NCI-H2227 (cell line): ENCODE results near the gene TMEM238L.
"Not testable (repeated sequence)": the region's sequence is repeated elsewhere in the genome, so short reads cannot be mapped to it uniquely, and the experiment has no call there.

ENCODE experiments used
- DNase-seq: peaks from one replicate; lab custom pipeline; 2025; ENCODE audit not compliant: unreplicated experiment; lab: John Stamatoyannopoulos, UW

TMEM238L gene

GRCh38 chr17:10803830-10804475 is at the start of gene TMEM238L:
Gene TMEM238L, minus strand, starts transcription at chr17:10804099. Its CDS starts 136 bp downstream, at chr17:10803963.
- DNase-seq = no peak

DNA sequence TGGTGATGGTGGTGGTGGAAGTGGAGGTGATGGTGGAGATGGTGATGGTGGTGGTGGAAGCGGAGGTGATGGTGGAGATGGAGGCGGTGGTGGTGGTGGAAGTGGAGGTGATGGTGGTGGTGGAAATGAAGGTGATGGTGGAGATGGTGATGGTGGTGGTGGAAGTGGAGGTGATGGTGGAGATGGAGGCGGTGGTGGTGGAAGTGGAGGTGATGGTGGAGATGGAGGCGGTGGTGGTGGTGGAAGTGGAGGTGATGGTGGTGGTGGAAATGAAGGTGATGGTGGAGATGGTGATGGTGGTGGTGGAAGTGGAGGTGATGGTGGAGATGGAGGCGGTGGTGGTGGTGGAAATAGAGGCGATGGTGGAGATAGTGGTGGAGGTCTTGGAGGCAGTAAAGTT is 42.7 kb upstream of the TMEM238L start:
- not testable (repeated sequence) for DNase-seq

DNA sequence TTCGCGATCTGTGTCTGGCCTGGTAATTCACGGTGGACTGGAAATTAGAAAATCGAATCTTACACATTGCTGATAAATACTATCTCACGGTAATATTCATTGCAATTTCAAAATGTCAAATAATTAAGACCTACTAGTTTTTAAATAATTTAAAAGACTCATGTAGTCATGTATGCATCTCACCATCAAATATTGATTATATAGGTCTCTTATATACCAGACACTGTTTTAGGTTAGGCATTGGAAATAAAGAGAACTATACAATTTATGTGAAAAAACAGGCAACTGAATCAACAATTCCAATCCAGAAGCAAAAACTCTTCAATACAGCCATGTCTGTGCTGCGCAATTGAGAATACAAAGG is 41.5 kb upstream of the TMEM238L start:
- no peak for DNase-seq

GRCh38 chr17:10844621-10845387 is 40.9 kb upstream of the TMEM238L start:
- peak; percentile 76 for DNase-seq

- no peak for DNase-seq
These were observed 39.9 kb upstream of the TMEM238L start for GRCh38 chr17:10843811-10844210.

DNA sequence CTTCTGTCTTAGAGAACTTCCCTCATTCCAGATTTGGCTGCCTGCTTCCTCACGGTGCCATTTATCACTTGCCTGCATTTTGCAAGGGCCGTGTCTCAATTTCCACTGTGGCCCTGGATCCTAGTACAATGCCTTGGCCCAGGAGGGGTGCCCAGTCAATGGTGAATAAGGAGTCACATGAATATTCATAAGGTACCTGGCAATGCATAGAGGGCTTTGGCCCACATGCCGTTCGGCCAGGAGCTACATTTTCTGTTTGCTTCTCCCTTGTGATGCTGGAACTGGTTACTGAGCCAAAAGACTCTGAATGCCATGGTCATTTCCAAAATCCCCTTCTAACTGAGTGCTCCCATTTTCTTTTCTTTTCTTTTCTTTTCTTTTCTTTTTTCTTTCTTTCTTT is 38.8 kb upstream of the TMEM238L start:
- DNase-seq = no peak

- no peak for DNase-seq
These were observed 34.8 kb upstream of the TMEM238L start for GRCh38 chr17:10838682-10839081.

GRCh38 chr17:10837921-10838320 is 34.0 kb upstream of the TMEM238L start, which contains the start of gene PIRT:
Gene PIRT, minus strand, starts transcription at chr17:10838087. Its CDS starts 12,442 bp downstream, at chr17:10825645.
- DNase-seq = no peak

DNA sequence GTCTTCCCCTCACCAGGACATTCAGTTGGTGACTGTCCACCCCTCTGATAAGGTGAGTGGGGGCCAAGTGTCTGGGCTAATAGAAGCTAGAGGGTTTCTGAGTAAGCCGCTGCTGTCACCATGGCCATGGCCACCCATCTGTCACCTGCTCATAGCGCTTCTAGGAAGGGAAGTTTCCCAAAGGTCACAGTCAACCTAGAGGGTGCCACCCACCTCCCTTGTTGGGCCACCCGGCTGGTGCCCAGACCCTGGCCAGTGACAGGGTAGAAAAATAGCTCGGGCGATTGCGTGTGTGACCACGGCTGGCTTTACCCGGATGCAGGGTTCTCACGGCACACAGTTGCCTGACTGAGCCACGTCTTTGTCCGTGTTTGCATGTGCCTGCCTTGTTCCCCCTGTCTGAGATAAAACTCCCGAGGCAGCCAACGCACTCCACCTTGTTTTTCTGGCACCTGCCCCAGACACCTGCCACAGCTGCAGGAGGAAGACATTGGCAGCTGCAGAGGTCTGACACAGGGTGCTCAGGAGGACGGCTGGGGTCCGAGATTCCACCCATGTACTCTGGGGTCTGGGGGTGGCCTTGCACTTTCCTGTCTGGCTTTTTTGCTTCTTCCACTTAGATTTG is 33.2 kb upstream of the TMEM238L start:
- DNase-seq = no peak

DNA sequence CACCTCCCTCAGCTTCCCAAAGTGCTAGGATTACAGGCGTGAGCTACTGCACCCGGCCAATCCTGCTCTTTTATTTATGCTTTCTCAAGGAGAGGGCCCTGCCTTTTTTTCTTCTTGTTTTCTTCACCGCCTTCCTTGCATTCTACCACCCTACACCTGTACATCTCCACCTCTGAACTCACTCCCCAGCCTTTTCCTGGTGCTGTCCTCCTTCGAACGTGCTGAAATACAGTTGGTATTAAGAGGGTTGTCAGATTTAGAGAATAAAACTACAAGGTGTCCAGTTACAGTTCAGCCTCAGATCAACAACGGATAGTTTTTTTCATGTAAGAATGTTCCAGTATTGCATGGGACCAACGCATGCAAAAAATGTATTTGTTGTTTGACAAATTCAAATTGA is 32.2 kb upstream of the TMEM238L start:
- no peak for DNase-seq

DNA sequence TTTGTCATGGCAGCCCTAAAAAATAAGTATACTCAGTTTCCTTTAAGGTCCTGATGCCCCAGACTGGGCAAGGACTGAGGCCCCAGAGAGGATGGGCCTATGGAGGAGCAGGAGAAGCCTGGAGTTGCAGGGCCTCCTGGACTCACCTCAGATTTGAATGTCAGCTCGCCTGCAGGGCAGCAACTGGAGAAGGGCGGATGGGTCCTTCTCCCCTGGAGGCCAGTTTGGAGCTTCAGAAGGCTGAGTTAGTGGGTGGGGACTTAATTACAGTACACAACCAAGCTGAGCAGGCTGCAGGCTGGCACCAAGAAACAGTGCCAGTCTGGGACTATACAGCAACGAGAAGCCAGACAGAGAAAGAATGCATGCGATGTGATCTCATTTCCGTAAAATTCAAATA is 27.8 kb upstream of the TMEM238L start:
- no peak for DNase-seq

GRCh38 chr17:10827898-10828552 is 24.1 kb upstream of the TMEM238L start:
- no peak for DNase-seq

GRCh38 chr17:10824874-10825273 is 21.0 kb upstream of the TMEM238L start:
- no peak for DNase-seq

- no peak for DNase-seq
These were observed 17.9 kb upstream of the TMEM238L start for GRCh38 chr17:10821770-10822169.

DNA sequence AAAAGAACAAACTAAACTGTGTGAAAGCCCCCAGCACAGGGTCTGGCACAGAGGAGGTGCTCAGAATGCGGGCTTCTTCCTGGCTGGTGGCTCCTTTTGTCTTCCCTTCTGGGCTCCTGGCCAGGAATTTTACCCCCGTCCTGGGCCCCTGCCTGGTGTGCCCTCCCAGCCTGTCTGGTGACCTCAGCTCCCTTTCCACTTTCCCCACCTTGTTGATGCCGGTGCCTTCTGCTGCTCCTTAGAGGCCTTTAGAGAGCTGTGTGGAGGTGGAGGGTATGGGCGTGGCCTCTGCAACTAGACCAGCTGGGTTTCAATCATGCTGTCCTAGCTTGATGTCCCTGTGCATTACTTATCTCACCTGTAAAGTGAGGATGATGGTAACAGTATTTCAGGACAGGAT is 17.2 kb upstream of the TMEM238L start:
- DNase-seq = no peak

- DNase-seq = no peak
These were observed 11.4 kb upstream of the TMEM238L start for GRCh38 chr17:10815319-10815718.

- no peak for DNase-seq
These were observed 10.2 kb upstream of the TMEM238L start for GRCh38 chr17:10814075-10814474.

GRCh38 chr17:10812674-10813073 is 8.8 kb upstream of the TMEM238L start:
- DNase-seq = no peak

DNA sequence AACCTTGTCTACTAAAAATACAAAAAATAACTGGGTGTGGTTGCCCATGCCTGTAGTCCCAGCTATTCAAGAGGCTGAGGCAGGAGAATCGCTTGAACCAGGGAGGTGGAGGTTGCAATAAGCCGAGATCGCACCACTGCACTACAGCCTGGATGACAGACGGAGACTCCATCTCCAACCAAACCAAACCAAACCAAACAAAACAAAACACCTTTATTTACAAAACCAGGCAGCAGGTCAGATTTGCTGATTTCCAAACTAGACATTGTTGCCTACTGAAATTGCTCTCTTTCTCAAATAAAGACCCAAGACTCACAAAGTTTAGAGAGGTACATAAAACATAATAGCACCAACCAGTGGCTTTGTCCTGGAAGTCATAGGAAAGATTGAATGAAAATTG is 5.7 kb upstream of the TMEM238L start:
- DNase-seq = no peak

DNA sequence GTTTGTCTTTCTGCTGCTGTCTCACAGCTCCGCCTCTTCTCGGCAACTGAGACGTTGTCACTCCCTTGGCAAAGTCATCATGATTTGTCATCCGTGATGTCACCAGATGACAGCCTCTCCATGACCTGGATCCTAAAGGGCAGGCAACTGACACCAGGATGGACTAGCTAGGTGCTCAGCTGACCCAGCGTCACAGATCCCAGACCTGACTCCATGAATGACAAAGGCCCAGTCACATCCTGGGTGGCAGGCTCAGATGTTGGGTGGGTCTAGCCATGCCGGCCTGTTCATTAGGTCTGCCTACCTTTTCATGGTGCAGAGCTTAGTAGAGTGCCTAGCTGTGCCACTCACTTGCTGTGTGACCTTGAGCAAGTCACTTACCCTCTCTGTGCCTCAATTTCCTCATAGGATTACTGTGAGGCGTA is 3.8 kb upstream of the TMEM238L start:
- no peak for DNase-seq

- DNase-seq = no peak
These were observed 2.8 kb upstream of the TMEM238L start for GRCh38 chr17:10806545-10807262.
